HepG2 (cell line): Measurements from ENCODE around the gene SNX13. TPM values are rescaled to one million over a fixed set of nuclear protein-coding genes. Genes with fewer than 3 reads are reported as not detected.

Source experiments
- AHR ChIP-seq: IDR thresholded peaks from 2 replicates; pipeline ENCODE4 v1.6.1; 2018; ENCODE audit warnings: missing genetic modification reagents, missing compliant biosample characterization
- FOXA3 ChIP-seq: IDR thresholded peaks from 2 replicates; pipeline ENCODE4 v1.6.1; 2016; ENCODE audit warnings: missing genetic modification reagents, missing compliant biosample characterization
- FOXP1 ChIP-seq, 2 experiments: fragments of 450-650 bp in 1 of 2; IDR thresholded peaks; 2 replicates each; pipeline ENCODE4 v1.6.1; 2017 to 2018; ENCODE audit warnings: antibody characterized with exemption in 1 of 2
- GATAD2A ChIP-seq: IDR thresholded peaks from 2 replicates; pipeline ENCODE4 v1.6.1; 2016
- IKZF1 ChIP-seq: fragments of 450-650 bp; IDR thresholded peaks from 2 replicates; pipeline ENCODE4 v1.7.1; 2016
- MAFK ChIP-seq, 2 experiments: IDR thresholded peaks in 1 of 2; conservative IDR thresholded peaks in 1 of 2; 2 replicates each; pipeline ENCODE4 v1.6.1; 2011; ENCODE audit warnings: improper control_type of control experiment in 2 of 2, low read length in 2 of 2
- NFE2 ChIP-seq: sonication (generic); formaldehyde crosslinking; IDR thresholded peaks from 2 replicates; pipeline ENCODE4 v1.4.0; 2020; ENCODE audit warnings: missing genetic modification reagents
- POLR2A ChIP-seq, 2 experiments: IDR thresholded peaks; 2 replicates each; pipeline ENCODE4 v1.6.1; 2011; ENCODE audit warnings: low read depth in 2 of 2, low read length in 2 of 2, mild to moderate bottlenecking in 1 of 2, moderate library complexity in 1 of 2; ENCODE audit not compliant: insufficient read depth in 1 of 2
- ZNF619 ChIP-seq: sonication (generic); formaldehyde crosslinking; IDR thresholded peaks from 2 replicates; pipeline ENCODE4 v1.4.0; 2020; ENCODE audit warnings: mild to moderate bottlenecking, missing genetic modification reagents
- ZNF746 ChIP-seq: sonication (generic); formaldehyde crosslinking; IDR thresholded peaks from 2 replicates; pipeline ENCODE4 v1.8.0; 2022; ENCODE audit warnings: mild to moderate bottlenecking, missing genetic modification reagents
- ZSCAN22 ChIP-seq: sonication (generic); formaldehyde crosslinking; IDR thresholded peaks from 2 replicates; pipeline ENCODE4 v1.4.0; 2020; ENCODE audit warnings: mild to moderate bottlenecking, missing genetic modification reagents
- polyA plus RNA-seq, 8 experiments: library from polyadenylated mRNA; depleted of rRNA in 3 of 8; stranded (reverse) in 7 of 8; unstranded in 1 of 8; fragments of >200 nt; fragmentation: Illumina TruSeq in 4 of 8; extraction: Trizol in 4 of 8; gene quantifications; 2 replicates each; pipeline versions ENCODE4 v1.2.1 to v1.2.3, GENCODE V29; 2011 to 2016; ENCODE audit warnings: low read depth in 4 of 8, missing spikeins in 1 of 8, mixed read lengths in 1 of 8; ENCODE audit not compliant: insufficient read depth in 1 of 8
- total RNA-seq, 5 experiments: library from RNA; depleted of rRNA; stranded (reverse); fragments of >200 nt; fragmentation: Illumina TruSeq; extraction: Trizol; gene quantifications; 2 replicates each; pipeline ENCODE4 v1.2.3, GENCODE V29; 2016; ENCODE audit warnings: low read depth in 1 of 5
- TF ChIP-seq, protein P1 (sequence below): sonication (generic); formaldehyde crosslinking; IDR thresholded peaks from 2 replicates; pipeline ENCODE4 v1.5.0; 2020; ENCODE audit warnings: mild to moderate bottlenecking, missing genetic modification reagents, borderline replicate concordance
- TF ChIP-seq, protein P2 (sequence below): conservative IDR thresholded peaks from 2 replicates; pipeline ENCODE4 v1.6.1; 2018; ENCODE audit warnings: missing genetic modification reagents
- TF ChIP-seq, protein P3 (sequence below): sonication (generic); formaldehyde crosslinking; conservative IDR thresholded peaks from 2 replicates; pipeline ENCODE4 v1.4.0; 2020; ENCODE audit warnings: missing genetic modification reagents
- TF ChIP-seq, protein P4 (sequence below): sonication (generic); formaldehyde crosslinking; IDR thresholded peaks from 2 replicates; pipeline ENCODE4 v1.5.0; 2020; ENCODE audit warnings: mild to moderate bottlenecking, missing genetic modification reagents

SNX13 gene
- total and polyA plus RNA-seq, 2 of the 13 experiments (the other 11 are each of a cell fraction or from before 2014, with no cell fraction given): 14.3 to 32.3 TPM

DNA sequence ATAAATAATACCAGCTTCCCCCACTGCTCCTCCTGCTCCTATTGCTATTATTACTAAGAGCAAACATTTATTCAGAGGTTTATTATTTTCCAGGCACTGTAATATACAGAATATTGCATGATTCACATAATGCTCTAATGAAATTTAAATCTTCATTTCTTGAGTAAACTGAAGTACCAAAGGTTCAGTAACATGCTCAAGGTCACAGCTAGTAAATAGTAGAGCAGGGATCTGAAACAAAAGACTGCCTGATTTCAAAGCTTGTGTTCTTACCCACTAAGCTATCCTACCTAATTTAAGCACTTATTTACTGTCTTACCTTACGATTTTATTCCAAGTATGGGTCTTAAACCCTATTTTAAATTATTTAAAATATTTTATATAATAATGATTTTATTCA lies 126.2 kb downstream of the SNX13 start (continued):
- TF ChIP-seq, protein P1, sequence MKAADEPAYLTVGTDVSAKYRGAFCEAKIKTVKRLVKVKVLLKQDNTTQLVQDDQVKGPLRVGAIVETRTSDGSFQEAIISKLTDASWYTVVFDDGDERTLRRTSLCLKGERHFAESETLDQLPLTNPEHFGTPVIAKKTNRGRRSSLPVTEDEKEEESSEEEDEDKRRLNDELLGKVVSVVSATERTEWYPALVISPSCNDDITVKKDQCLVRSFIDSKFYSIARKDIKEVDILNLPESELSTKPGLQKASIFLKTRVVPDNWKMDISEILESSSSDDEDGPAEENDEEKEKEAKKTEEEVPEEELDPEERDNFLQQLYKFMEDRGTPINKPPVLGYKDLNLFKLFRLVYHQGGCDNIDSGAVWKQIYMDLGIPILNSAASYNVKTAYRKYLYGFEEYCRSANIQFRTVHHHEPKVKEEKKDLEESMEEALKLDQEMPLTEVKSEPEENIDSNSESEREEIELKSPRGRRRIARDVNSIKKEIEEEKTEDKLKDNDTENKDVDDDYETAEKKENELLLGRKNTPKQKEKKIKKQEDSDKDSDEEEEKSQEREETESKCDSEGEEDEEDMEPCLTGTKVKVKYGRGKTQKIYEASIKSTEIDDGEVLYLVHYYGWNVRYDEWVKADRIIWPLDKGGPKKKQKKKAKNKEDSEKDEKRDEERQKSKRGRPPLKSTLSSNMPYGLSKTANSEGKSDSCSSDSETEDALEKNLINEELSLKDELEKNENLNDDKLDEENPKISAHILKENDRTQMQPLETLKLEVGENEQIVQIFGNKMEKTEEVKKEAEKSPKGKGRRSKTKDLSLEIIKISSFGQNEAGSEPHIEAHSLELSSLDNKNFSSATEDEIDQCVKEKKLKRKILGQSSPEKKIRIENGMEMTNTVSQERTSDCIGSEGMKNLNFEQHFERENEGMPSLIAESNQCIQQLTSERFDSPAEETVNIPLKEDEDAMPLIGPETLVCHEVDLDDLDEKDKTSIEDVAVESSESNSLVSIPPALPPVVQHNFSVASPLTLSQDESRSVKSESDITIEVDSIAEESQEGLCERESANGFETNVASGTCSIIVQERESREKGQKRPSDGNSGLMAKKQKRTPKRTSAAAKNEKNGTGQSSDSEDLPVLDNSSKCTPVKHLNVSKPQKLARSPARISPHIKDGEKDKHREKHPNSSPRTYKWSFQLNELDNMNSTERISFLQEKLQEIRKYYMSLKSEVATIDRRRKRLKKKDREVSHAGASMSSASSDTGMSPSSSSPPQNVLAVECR: no peak
- no peak for TF ChIP-seq IKZF1
- TF ChIP-seq, protein P2, sequence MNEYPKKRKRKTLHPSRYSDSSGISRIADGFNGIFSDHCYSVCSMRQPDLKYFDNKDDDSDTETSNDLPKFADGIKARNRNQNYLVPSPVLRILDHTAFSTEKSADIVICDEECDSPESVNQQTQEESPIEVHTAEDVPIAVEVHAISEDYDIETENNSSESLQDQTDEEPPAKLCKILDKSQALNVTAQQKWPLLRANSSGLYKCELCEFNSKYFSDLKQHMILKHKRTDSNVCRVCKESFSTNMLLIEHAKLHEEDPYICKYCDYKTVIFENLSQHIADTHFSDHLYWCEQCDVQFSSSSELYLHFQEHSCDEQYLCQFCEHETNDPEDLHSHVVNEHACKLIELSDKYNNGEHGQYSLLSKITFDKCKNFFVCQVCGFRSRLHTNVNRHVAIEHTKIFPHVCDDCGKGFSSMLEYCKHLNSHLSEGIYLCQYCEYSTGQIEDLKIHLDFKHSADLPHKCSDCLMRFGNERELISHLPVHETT (CRISPR knock-in tag): no peak
- peak; percentile 59 for TF ChIP-seq GATAD2A (CRISPR knock-in tag)
- TF ChIP-seq ZNF746 (CRISPR knock-in tag): no peak
- no peak for TF ChIP-seq POLR2A (IDR thresholded peaks at IDR 0.05; ENCODE audit: insufficient read depth in 1 of 2, low read depth in 2 of 2, low read length in 2 of 2)
- TF ChIP-seq MAFK (conservative IDR thresholded peaks at IDR 0.05 in 1 of 2, IDR thresholded peaks at IDR 0.05 in 1 of 2; ENCODE audit: low read length in 2 of 2): no peak
- TF ChIP-seq, protein P3, sequence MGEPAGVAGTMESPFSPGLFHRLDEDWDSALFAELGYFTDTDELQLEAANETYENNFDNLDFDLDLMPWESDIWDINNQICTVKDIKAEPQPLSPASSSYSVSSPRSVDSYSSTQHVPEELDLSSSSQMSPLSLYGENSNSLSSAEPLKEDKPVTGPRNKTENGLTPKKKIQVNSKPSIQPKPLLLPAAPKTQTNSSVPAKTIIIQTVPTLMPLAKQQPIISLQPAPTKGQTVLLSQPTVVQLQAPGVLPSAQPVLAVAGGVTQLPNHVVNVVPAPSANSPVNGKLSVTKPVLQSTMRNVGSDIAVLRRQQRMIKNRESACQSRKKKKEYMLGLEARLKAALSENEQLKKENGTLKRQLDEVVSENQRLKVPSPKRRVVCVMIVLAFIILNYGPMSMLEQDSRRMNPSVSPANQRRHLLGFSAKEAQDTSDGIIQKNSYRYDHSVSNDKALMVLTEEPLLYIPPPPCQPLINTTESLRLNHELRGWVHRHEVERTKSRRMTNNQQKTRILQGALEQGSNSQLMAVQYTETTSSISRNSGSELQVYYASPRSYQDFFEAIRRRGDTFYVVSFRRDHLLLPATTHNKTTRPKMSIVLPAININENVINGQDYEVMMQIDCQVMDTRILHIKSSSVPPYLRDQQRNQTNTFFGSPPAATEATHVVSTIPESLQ (CRISPR knock-in tag): no peak
- no peak for TF ChIP-seq ZSCAN22 (CRISPR knock-in tag)
- TF ChIP-seq FOXA3 (CRISPR knock-in tag): peak; percentile 62
- TF ChIP-seq, protein P4, sequence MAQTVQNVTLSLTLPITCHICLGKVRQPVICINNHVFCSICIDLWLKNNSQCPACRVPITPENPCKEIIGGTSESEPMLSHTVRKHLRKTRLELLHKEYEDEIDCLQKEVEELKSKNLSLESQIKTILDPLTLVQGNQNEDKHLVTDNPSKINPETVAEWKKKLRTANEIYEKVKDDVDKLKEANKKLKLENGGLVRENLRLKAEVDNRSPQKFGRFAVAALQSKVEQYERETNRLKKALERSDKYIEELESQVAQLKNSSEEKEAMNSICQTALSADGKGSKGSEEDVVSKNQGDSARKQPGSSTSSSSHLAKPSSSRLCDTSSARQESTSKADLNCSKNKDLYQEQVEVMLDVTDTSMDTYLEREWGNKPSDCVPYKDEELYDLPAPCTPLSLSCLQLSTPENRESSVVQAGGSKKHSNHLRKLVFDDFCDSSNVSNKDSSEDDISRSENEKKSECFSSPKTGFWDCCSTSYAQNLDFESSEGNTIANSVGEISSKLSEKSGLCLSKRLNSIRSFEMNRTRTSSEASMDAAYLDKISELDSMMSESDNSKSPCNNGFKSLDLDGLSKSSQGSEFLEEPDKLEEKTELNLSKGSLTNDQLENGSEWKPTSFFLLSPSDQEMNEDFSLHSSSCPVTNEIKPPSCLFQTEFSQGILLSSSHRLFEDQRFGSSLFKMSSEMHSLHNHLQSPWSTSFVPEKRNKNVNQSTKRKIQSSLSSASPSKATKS (CRISPR knock-in tag): no peak
- no peak for TF ChIP-seq NFE2 (CRISPR knock-in tag)
- no peak for TF ChIP-seq AHR (CRISPR knock-in tag)
- no peak for TF ChIP-seq ZNF619
- no peak for TF ChIP-seq FOXP1 (IDR thresholded peaks at IDR 0.05)
- 0 out of 2 replicates have a peak, but pooled peaks have one; percentile 31 for TF ChIP-seq FOXP1 (CRISPR knock-in tag; IDR thresholded peaks at IDR 0.05)
